Mucosa of descending colon (tissue), 3 donors: Measurements from ENCODE around the gene PGAM1. TPM values are rescaled to one million over a fixed set of nuclear protein-coding genes. Genes with fewer than 3 reads are reported as not detected.
A peak's percentile ranks its signal among the peaks of the same experiment; 100 is the strongest.

Source experiments
- ATAC-seq: fragments of 200-7000 bp; cut with Tn5 transposase; one replicate; pipeline ENCODE4 v1.9.1; 2020; ENCODE audit warnings: mild to moderate bottlenecking, moderate library complexity
- DNase-seq, 3 donors: peaks; one replicate each; pipeline ENCODE4 v3.0.0-alpha.2; 2020
- H3K36me3 ChIP-seq: fragments of 200-600 bp; one replicate; pipeline ENCODE4 v1.8.0; 2021; ENCODE audit warnings: low read depth, mild to moderate bottlenecking
- H3K4me1 ChIP-seq: fragments of 200-600 bp; one replicate; pipeline ENCODE4 v1.8.0; 2021; ENCODE audit warnings: low read depth, mild to moderate bottlenecking
- H3K4me3 ChIP-seq: fragments of 200-600 bp; one replicate; pipeline ENCODE4 v1.8.0; 2021; ENCODE audit warnings: mild to moderate bottlenecking
- H3K9me3 ChIP-seq: fragments of 200-600 bp; one replicate; pipeline ENCODE4 v1.8.0; 2021; ENCODE audit warnings: mild to moderate bottlenecking
- CTCF ChIP-seq: fragments of 200-600 bp; IDR thresholded peaks from one replicate; pipeline ENCODE4 v1.8.0; 2022; ENCODE audit warnings: antibody characterized with exemption, mild to moderate bottlenecking
- intact Hi-C, 2 donors: fragments of 100-400 bp; cut with DNase I in 1 of 2; cut with micrococcal nuclease in 1 of 2; formaldehyde crosslinking; loops; one replicate each; pipeline versions ENCODE4 v1.11.0 to v1.11.1; 2022; cut with DNase I, micrococcal nuclease
- total RNA-seq, 3 donors: library from RNA; stranded (reverse); fragmentation: NEBNext Ultra II Directional in 2 of 3; extraction: Animal tissue kit (Norgen Biotek cat#: 25700) in 2 of 3; gene quantifications; one replicate each; pipeline versions ENCODE4 v1.2.1 to v1.2.4, GENCODE V29; 2021 to 2023
- donor health status: DM: no; HTN: no; CAD: no; lungs with moderate emphysema.
- donor health status: DM: no; HTN: no; CAD: no.
- donor health status: DM: no; HTN: yes; CAD: no.

PGAM1 gene
- total RNA-seq, 3 donors from 2014 or later = 173 to 244 (median 186) TPM

- no peak for TF ChIP-seq CTCF
- intact Hi-C loops = loop anchor here (10.0 kb wide), 1 partner anchor 95 kb away; no protein-coding TSS in a partner anchor
- Histone ChIP-seq H3K4me1 (no peaks in the 10 kb centered on the region), H3K9me3 (no peaks in the 10 kb centered on the region), H3K4me3 (no peak overlapping the region), H3K36me3 (peaks cover 5% of the 10 kb centered on the region)
- ATAC-seq = no peak
- no peak for DNase-seq
Measured at GRCh38 chr10:97459933-97460332, 33.9 kb downstream of the PGAM1 start.

GRCh38 chr10:97462309-97462708 is 36.3 kb downstream of the PGAM1 start:
- no peak for TF ChIP-seq CTCF
- no peak for ATAC-seq
- Histone ChIP-seq H3K4me3 (no peak overlapping the region), H3K4me1 (no peaks in the 10 kb centered on the region), H3K9me3 (no peaks in the 10 kb centered on the region), H3K36me3 (peaks cover 5% of the 10 kb centered on the region)
- intact Hi-C loops = loop anchor here (10.0 kb wide), 1 partner anchor 92 kb away; no protein-coding TSS in a partner anchor
- DNase-seq = no peak

- peak; percentile 94 for ATAC-seq
- H3K36me3 ChIP-seq = peaks cover 5% of the 10 kb centered on the region
- intact Hi-C loops = loop anchor here (10.0 kb wide), 1 partner anchor 91 kb away; no protein-coding TSS in a partner anchor
- DNase-seq = peak in 1 of 3 donors; percentile 76
- H3K9me3 ChIP-seq = no peaks in the 10 kb centered on the region
- TF ChIP-seq CTCF = peak; percentile 54
- no peaks in the 10 kb centered on the region for H3K4me1 ChIP-seq
- H3K4me3 ChIP-seq = no peak overlapping the region
Measured at GRCh38 chr10:97463363-97464132, 37.6 kb downstream of the PGAM1 start.

GRCh38 chr10:97464226-97464625 is 38.2 kb downstream of the PGAM1 start:
- H3K9me3 ChIP-seq = no peaks in the 10 kb centered on the region
- ATAC-seq = no peak
- intact Hi-C loops = loop anchor here (10.0 kb wide), 1 partner anchor 91 kb away; no protein-coding TSS in a partner anchor
- no peak overlapping the region for H3K4me3 ChIP-seq
- TF ChIP-seq CTCF = no peak
- no peak for DNase-seq
- H3K36me3 ChIP-seq = peaks cover 2% of the 10 kb centered on the region
- H3K4me1 ChIP-seq = no peaks in the 10 kb centered on the region

- DNase-seq (no peak), ATAC-seq (no peak)
- intact Hi-C loops = loop anchor here (10.0 kb wide), 1 partner anchor 89 kb away; no protein-coding TSS in a partner anchor
- H3K9me3 ChIP-seq = no peaks in the 10 kb centered on the region
- peaks cover 7% of the 10 kb centered on the region for H3K36me3 ChIP-seq
- no peak overlapping the region for H3K4me3 ChIP-seq
- no peaks in the 10 kb centered on the region for H3K4me1 ChIP-seq
- TF ChIP-seq CTCF = no peak
Measured at GRCh38 chr10:97465982-97466381, 40.0 kb downstream of the PGAM1 start.
